ENCODE results near the gene AHI1.

The AHI1 gene

GRCh38 chr6:135499441-135500340, 2.2 kb upstream of the AHI1 start:
- no peak overlapping the region for H3K27ac ChIP-seq (ENCODE audit: low read length)

DNA sequence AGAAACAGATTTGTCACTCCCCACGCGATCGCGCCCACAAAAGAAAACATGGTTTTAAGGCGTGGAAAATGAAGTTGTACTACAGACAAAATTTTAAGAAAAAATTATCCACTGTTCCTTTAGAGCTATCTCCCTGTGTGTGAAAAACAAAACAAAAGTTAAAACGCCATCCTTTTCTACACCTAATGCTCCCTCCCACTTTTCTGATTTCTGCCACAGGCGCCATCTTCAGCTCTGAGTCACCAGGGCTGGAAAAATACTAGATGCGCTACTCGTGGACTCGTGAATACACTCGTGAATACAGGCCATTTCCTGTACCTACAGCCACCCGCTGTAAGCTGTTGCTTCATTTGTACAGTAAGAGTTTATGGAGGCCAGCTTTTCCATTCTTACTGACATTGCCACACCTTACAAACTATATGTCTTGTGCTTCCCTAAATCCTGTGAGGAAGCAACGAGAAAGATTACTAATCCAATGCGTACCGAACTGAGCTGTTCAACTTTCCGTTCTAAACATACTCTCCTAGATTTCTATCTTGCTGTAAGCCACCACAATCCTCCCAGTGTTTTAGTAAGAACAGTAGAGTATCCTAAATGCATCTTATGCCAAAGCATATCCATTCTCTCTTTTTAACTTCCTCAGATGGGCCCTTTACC, 773 bp upstream of the AHI1 start:
- Histone ChIP-seq H4K20me1 (ENCODE audit: insufficient read depth, low read length) (no peaks in the 10 kb centered on the region), H3K9ac (ENCODE audit: low read length) (peak overlapping the region; percentile 91), H3K4me1 (ENCODE audit: low read length) (peaks cover 18% of the 10 kb centered on the region), H3K9me3 (ENCODE audit: insufficient read depth, low read length) (no peaks in the 10 kb centered on the region), H3K27me3 (ENCODE audit: low read depth, low read length) (no peaks in the 10 kb centered on the region), H3K4me3 (ENCODE audit: low read length) (peak overlapping the region; percentile 96), H3K4me2 (ENCODE audit: low read length) (peak overlapping the region; percentile 97), H2AFZ (ENCODE audit: low read depth, low read length) (peak overlapping the region; percentile 99), H3K27ac (ENCODE audit: low read length) (peak overlapping the region; percentile 54), H3K79me2 (ENCODE audit: low read length) (peaks cover 13% of the 10 kb centered on the region), H3K36me3 (replicated peaks; ENCODE audit: low read depth, low read length) (peaks cover 6% of the 10 kb centered on the region)
- TF ChIP-seq CTCF (IDR thresholded peaks at IDR 0.05; ENCODE audit: low read depth, low read length) = no peak
- no peak for TF ChIP-seq EZH2phosphoT487 (IDR thresholded peaks at IDR 0.05; ENCODE audit: low read depth)

More at GRCh38 chr6:135499441-135500340, 2.2 kb upstream of the AHI1 start:
- H3K4me3 ChIP-seq (ENCODE audit: low read length) = no peak overlapping the region
- peaks cover under 1% of the 10 kb centered on the region for H3K36me3 ChIP-seq (replicated peaks; ENCODE audit: low read depth, low read length)
- H3K4me2 ChIP-seq (ENCODE audit: low read length) = 0 out of 2 replicates have a peak overlapping the region, but pooled peaks have one; percentile 97
- no peaks in the 10 kb centered on the region for H4K20me1 ChIP-seq (ENCODE audit: insufficient read depth, low read length)
- no peak overlapping the region for H2AFZ ChIP-seq (ENCODE audit: low read depth, low read length)
- no peaks in the 10 kb centered on the region for H3K9me3 ChIP-seq (ENCODE audit: insufficient read depth, low read length)
- TF ChIP-seq CTCF (IDR thresholded peaks at IDR 0.05; ENCODE audit: low read depth, low read length) (no peak), EZH2phosphoT487 (IDR thresholded peaks at IDR 0.05; ENCODE audit: low read depth) (no peak)
- no peak overlapping the region for H3K9ac ChIP-seq (ENCODE audit: low read length)
- peaks cover 18% of the 10 kb centered on the region for H3K4me1 ChIP-seq (ENCODE audit: low read length)
- no peaks in the 10 kb centered on the region for H3K27me3 ChIP-seq (ENCODE audit: low read depth, low read length)
- peaks cover 13% of the 10 kb centered on the region for H3K79me2 ChIP-seq (ENCODE audit: low read length)

GRCh38 chr6:135496800-135497411, 634 bp downstream of the AHI1 start:
- Histone ChIP-seq H3K27me3 (ENCODE audit: low read depth, low read length) (no peaks in the 10 kb centered on the region), H3K27ac (ENCODE audit: low read length) (peak overlapping the region; percentile 54), H3K4me2 (ENCODE audit: low read length) (peak overlapping the region; percentile 97), H3K4me3 (ENCODE audit: low read length) (peak overlapping the region; percentile 96), H3K79me2 (ENCODE audit: low read length) (peaks cover 13% of the 10 kb centered on the region), H4K20me1 (ENCODE audit: insufficient read depth, low read length) (no peaks in the 10 kb centered on the region), H3K9me3 (ENCODE audit: insufficient read depth, low read length) (no peaks in the 10 kb centered on the region), H2AFZ (ENCODE audit: low read depth, low read length) (peak overlapping the region; percentile 99), H3K4me1 (ENCODE audit: low read length) (peaks cover 18% of the 10 kb centered on the region), H3K36me3 (replicated peaks; ENCODE audit: low read depth, low read length) (peaks cover 13% of the 10 kb centered on the region), H3K9ac (ENCODE audit: low read length) (peak overlapping the region; percentile 91)
- TF ChIP-seq EZH2phosphoT487 (IDR thresholded peaks at IDR 0.05; ENCODE audit: low read depth) = no peak
- TF ChIP-seq CTCF (IDR thresholded peaks at IDR 0.05; ENCODE audit: low read depth, low read length) = no peak

Data from OCI-LY3 (cell line).